GM12878 (cell line): ENCODE measurements around the gene YRDC. TPM values are rescaled to one million over a fixed set of nuclear protein-coding genes. Genes with fewer than 3 reads are reported as not detected.

ENCODE experiments used
- ATAC-seq: fragments of 200-7000 bp; cut with Tn5 transposase; 3 replicates; pipeline ENCODE4 v1.9.1; 2020; ENCODE audit warnings: mild to moderate bottlenecking, moderate library complexity
- BruUV-seq: library from RNA; stranded (reverse); fragments of 400-500 nt; replicated peaks from 2 replicates; lab custom pipeline; 2021; lab: Mats Ljungman, UMichigan
- CTCF ChIA-PET: fragments of 300-600 bp; sonication (Branson Sonifier 250); formaldehyde crosslinking; extraction: SDS; loops from one replicate; lab custom pipeline; 2021; ENCODE audit warnings: inconsistent platforms; lab: Yijun Ruan, JAX
- POLR2A ChIA-PET: fragments of 350-600 bp; formaldehyde crosslinking; extraction: SDS; loops from one replicate; lab custom pipeline; 2021; ENCODE audit warnings: inconsistent platforms; lab: Charles Lee
- RAD21 ChIA-PET: fragments of 300-600 bp; sonication (Branson Sonifier 250); formaldehyde crosslinking; loops from one replicate; lab custom pipeline; 2023; ENCODE audit warnings: antibody characterized with exemption; ENCODE audit not compliant: unreplicated experiment; lab: Charles Lee
- SMC1A ChIA-PET: fragments of 300-600 bp; sonication (Branson Sonifier 250); formaldehyde crosslinking; loops from one replicate; lab custom pipeline; 2023; ENCODE audit not compliant: unreplicated experiment, uncharacterized antibody; lab: Charles Lee
- DNase-seq: peaks from one replicate; pipeline ENCODE4 v3.0.0-alpha.2; 2011; ENCODE audit warnings: low read depth, low spot score
- FAIRE-seq: peaks from 3 replicates; lab custom pipeline; 2011; peaks lifted over from hg19 to GRCh38; lab: Jason Lieb, UNC
- H2AFZ ChIP-seq: 2 replicates; pipeline ENCODE4 v1.6.0; 2011; ENCODE audit warnings: low read depth, low read length, control low read depth; ENCODE audit not compliant: control insufficient read depth
- H3K27ac ChIP-seq: 2 replicates; pipeline ENCODE4 v1.5.1; 2011; ENCODE audit warnings: control low read depth; ENCODE audit not compliant: control insufficient read depth, insufficient read depth
- H3K27me3 ChIP-seq, 2 experiments: replicated peaks in 1 of 2; 2 replicates each; pipeline versions ENCODE4 v1.6.0 to v1.6.1; 2011; ENCODE audit warnings: low read length in 1 of 2; ENCODE audit not compliant: control insufficient read depth in 2 of 2, insufficient read depth in 2 of 2
- H3K36me3 ChIP-seq, 2 experiments: 2 replicates each; pipeline ENCODE4 v1.5.1; 2011; ENCODE audit warnings: low read length in 1 of 2; ENCODE audit not compliant: control insufficient read depth in 2 of 2, insufficient read depth in 2 of 2
- H3K4me1 ChIP-seq: 2 replicates; pipeline ENCODE4 v1.6.1; 2011; ENCODE audit warnings: mild to moderate bottlenecking, low read length, moderate library complexity, mixed read lengths; ENCODE audit not compliant: control insufficient read depth, insufficient read depth
- H3K4me2 ChIP-seq: 2 replicates; pipeline ENCODE4 v1.6.0; 2011; ENCODE audit warnings: control low read depth; ENCODE audit not compliant: control insufficient read depth, insufficient read depth
- H3K4me3 ChIP-seq: fragments of 200-600 bp; sonication (generic); 2 replicates; pipeline ENCODE4 v1.5.1; 2016
- H3K79me2 ChIP-seq: 2 replicates; pipeline ENCODE4 v1.6.0; 2011; ENCODE audit warnings: low read length; ENCODE audit not compliant: control insufficient read depth, insufficient read depth
- H3K9ac ChIP-seq: 2 replicates; pipeline ENCODE4 v1.8.0; 2011; ENCODE audit warnings: low read length, control low read depth, mixed read lengths; ENCODE audit not compliant: control insufficient read depth, insufficient read depth
- H3K9me3 ChIP-seq: replicated peaks from 3 replicates; pipeline ENCODE4 v1.5.1; 2011; ENCODE audit warnings: mild to moderate bottlenecking, low read length; ENCODE audit not compliant: control insufficient read depth, insufficient read depth
- H4K20me1 ChIP-seq: 2 replicates; pipeline ENCODE4 v1.6.0; 2011; ENCODE audit not compliant: control insufficient read depth, insufficient read depth
- CHD2 ChIP-seq: IDR thresholded peaks from 2 replicates; pipeline ENCODE4 v1.6.1; 2011; ENCODE audit warnings: low read depth, low read length, improper control_type of control experiment, borderline replicate concordance
- ETV6 ChIP-seq, 2 experiments: fragments of 450-650 bp in 1 of 2; IDR thresholded peaks in 1 of 2; conservative IDR thresholded peaks in 1 of 2; 2 replicates each; pipeline ENCODE4 v1.6.1; 2014; ENCODE audit warnings: antibody characterized with exemption in 1 of 2, borderline replicate concordance in 1 of 2, low read depth in 1 of 2, mild to moderate bottlenecking in 1 of 2, moderate library complexity in 1 of 2
- PKNOX1 ChIP-seq: fragments of 450-650 bp; IDR thresholded peaks from 2 replicates; pipeline ENCODE4 v1.6.1; 2016; ENCODE audit warnings: mild to moderate bottlenecking
- RAD51 ChIP-seq: fragments of 450-650 bp; IDR thresholded peaks from 2 replicates; pipeline ENCODE4 v1.6.1; 2016; ENCODE audit warnings: moderate library complexity, mild to moderate bottlenecking, inconsistent platforms
- SMAD1 ChIP-seq: fragments of 450-650 bp; IDR thresholded peaks from 2 replicates; pipeline ENCODE4 v1.6.1; 2018; ENCODE audit warnings: mild to moderate bottlenecking, low read depth; ENCODE audit not compliant: partially characterized antibody
- SUZ12 ChIP-seq: fragments of 200-600 bp; sonication (generic); IDR thresholded peaks from one replicate; pipeline ENCODE4 v1.6.1; 2018; ENCODE audit warnings: antibody characterized with exemption, mild to moderate bottlenecking; ENCODE audit not compliant: unreplicated experiment
- WRNIP1 ChIP-seq: IDR thresholded peaks from 2 replicates; pipeline ENCODE4 v1.6.1; 2011; ENCODE audit warnings: low read depth, low read length, improper control_type of control experiment, borderline replicate concordance
- ZBTB11 ChIP-seq: fragments of 450-650 bp; formaldehyde crosslinking; IDR thresholded peaks from 2 replicates; pipeline ENCODE4 v1.5.0; 2022; ENCODE audit warnings: mild to moderate bottlenecking, missing genetic modification characterization
- ZSCAN29 ChIP-seq: fragments of 450-650 bp; IDR thresholded peaks from 2 replicates; pipeline ENCODE4 v1.6.1; 2017; ENCODE audit warnings: mild to moderate bottlenecking, moderate library complexity
- WGBS: methylation state at CpG from one replicate; pipeline ENCODE4 v1.1.6; 2016; ENCODE audit warnings: low lambda C conversion rate; ENCODE audit not compliant: insufficient replicate concordance, insufficient coverage; ENCODE audit errors: missing lambda C conversion rate; 5-methylcytosine and 5-hydroxymethylcytosine counted together
- in situ Hi-C: fragments of 300-500 bp; cut with MboI; formaldehyde crosslinking; loops from 9 replicates; pipeline ENCODE4 v1.14.3; 2018; ENCODE audit warnings: mixed read lengths
- intact Hi-C: fragments of 100-400 bp; cut with micrococcal nuclease; formaldehyde crosslinking; loops from one replicate; pipeline ENCODE4 v1.14.2; 2022; ENCODE audit not compliant: unreplicated experiment
- polyA plus RNA-seq, 11 experiments: library from polyadenylated mRNA; depleted of rRNA in 4 of 11; unstranded in 6 of 11; stranded (reverse) in 5 of 11; fragments of >200 nt; fragmentation: Nextera tagmentation in 4 of 11; fragmentation: Illumina TruSeq in 1 of 11; extraction: Ambion mirVana in 4 of 11; extraction: Trizol in 1 of 11; gene quantifications; 1 replicate in 1 of 11; 2 replicates in 10 of 11; pipeline versions ENCODE4 v1.2.1 to v1.2.3, GENCODE V29; 2011 to 2016; ENCODE audit warnings: inconsistent platforms in 2 of 11, missing spikeins in 2 of 11, low read depth in 1 of 11
- total RNA-seq, 4 experiments: library from RNA; depleted of rRNA in 3 of 4; stranded (reverse); fragments of >200 nt in 3 of 4; fragmentation: Illumina TruSeq in 1 of 4; extraction: Trizol in 1 of 4; gene quantifications; 2 replicates each; pipeline versions ENCODE4 v1.2.1 to v1.2.3, GENCODE V29; 2013 to 2021

The YRDC gene
- total and polyA plus RNA-seq, 10 of the 15 experiments (the other 5 are each of a cell fraction or from before 2014, with no cell fraction given): 2.9 to 36.2 (median 19.3) TPM

GRCh38 chr1:37762516-37762915, 45.5 kb downstream of the YRDC start:
- FAIRE-seq: no peak
- no peaks in the 10 kb centered on the region; the same call in 2 of the 3 replicates for H3K9me3 ChIP-seq

More at GRCh38 chr1:37762516-37762915, 45.5 kb downstream of the YRDC start:
- WGBS: 3% methylated on average over 2 of the region's 2 CpGs
- no peaks in the 10 kb centered on the region for H4K20me1 ChIP-seq
- no peak overlapping the region for H3K4me2 ChIP-seq
- no peak overlapping the region for H3K4me3 ChIP-seq
- BruUV-seq: no TSS peak
- H3K9ac ChIP-seq: no peak overlapping the region
- SMC1A ChIA-PET: no interaction called here
- POLR2A ChIA-PET: no interaction called here
- H3K4me1 ChIP-seq: no peaks in the 10 kb centered on the region
- CTCF ChIA-PET: no interaction called here
- RAD21 ChIA-PET: interaction anchor here (0.7 kb wide), 1 partner anchor 47 kb away, joined by 3 read pairs; no protein-coding TSS in a partner anchor
- intact Hi-C loops (no loop called here), in situ Hi-C loops (no loop called here)
- no peaks in the 10 kb centered on the region for H3K79me2 ChIP-seq
- H2AFZ ChIP-seq: no peak overlapping the region
- H3K36me3 ChIP-seq: no peaks in the 10 kb centered on the region
- TF ChIP-seq WRNIP1: no peak
- no peak for TF ChIP-seq SMAD1
- no peak for TF ChIP-seq SUZ12
- no peak for TF ChIP-seq PKNOX1
- no peak for TF ChIP-seq ZBTB11
- no peak for TF ChIP-seq CHD2
- no peak for TF ChIP-seq ETV6 (conservative IDR thresholded peaks at IDR 0.05 in 1 of 2, IDR thresholded peaks at IDR 0.05 in 1 of 2; ENCODE audit: borderline replicate concordance in 1 of 2, low read depth in 1 of 2)
- TF ChIP-seq RAD51: no peak
- TF ChIP-seq ZSCAN29: no peak
- peaks cover 5 to 14% of the 10 kb centered on the region in 2 experiments; a peak in 3 of 4 replicates for H3K27me3 ChIP-seq
- H3K27ac ChIP-seq: no peak overlapping the region
- DNase-seq (no peak), ATAC-seq (no peak)
